Loucy (cell line): ENCODE results near the gene CHRNB4.

Experiments used
- EZH2phosphoT487 ChIP-seq: fragments of 200-600 bp; IDR thresholded peaks from 2 replicates; pipeline ENCODE4 v1.6.1; 2018; ENCODE audit warnings: antibody characterized with exemption, mild to moderate bottlenecking, moderate library complexity, borderline replicate concordance
- TF ChIP-seq, protein P1 (sequence below): fragments of 200-600 bp; sonication (generic); conservative IDR thresholded peaks from 2 replicates; pipeline ENCODE4 v1.5.1; 2014; ENCODE audit warnings: mild to moderate bottlenecking, antibody characterized with exemption, low read length

DNA sequence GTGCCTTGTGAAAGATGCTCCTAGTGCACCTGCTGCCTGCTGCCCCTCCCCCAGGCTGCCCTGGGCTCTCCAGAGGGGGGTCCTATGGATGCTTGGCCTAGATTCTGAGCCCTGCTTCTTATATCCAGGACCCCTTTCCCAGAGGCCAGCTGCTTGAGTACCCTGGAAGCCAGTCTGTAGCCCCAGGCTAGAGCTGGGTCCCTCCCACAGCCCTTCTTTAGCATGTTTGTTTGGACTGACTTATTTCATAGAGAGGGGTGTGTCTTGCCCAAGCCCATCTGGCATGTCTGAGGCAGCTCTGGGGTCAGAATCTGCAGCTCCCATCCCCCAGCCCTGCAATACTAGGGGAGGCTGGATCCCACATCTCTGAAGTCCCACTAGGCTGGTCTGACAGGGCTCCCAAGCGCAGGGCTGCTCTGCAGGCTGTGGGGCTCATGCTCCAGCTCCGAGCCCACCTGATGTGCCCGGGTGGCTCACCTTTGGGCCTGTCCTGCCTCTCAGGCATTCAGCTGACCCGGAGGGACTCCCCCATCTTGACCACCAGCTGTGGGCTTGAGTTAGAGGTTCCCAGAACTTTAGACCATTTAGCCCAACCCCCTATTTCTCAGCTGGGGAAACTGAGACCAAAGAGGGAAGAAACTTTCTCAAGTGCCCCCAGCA is 3.1 kb downstream of the CHRNB4 start:
- TF ChIP-seq, protein P1, sequence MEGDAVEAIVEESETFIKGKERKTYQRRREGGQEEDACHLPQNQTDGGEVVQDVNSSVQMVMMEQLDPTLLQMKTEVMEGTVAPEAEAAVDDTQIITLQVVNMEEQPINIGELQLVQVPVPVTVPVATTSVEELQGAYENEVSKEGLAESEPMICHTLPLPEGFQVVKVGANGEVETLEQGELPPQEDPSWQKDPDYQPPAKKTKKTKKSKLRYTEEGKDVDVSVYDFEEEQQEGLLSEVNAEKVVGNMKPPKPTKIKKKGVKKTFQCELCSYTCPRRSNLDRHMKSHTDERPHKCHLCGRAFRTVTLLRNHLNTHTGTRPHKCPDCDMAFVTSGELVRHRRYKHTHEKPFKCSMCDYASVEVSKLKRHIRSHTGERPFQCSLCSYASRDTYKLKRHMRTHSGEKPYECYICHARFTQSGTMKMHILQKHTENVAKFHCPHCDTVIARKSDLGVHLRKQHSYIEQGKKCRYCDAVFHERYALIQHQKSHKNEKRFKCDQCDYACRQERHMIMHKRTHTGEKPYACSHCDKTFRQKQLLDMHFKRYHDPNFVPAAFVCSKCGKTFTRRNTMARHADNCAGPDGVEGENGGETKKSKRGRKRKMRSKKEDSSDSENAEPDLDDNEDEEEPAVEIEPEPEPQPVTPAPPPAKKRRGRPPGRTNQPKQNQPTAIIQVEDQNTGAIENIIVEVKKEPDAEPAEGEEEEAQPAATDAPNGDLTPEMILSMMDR, result no peak
- no peak for TF ChIP-seq EZH2phosphoT487
